ENCODE data around the gene SURF4. TPM values are rescaled to one million over a fixed set of nuclear protein-coding genes. Genes with fewer than 3 reads are reported as not detected.
"Not testable (repeated sequence)": the region's sequence is repeated elsewhere in the genome, so short reads cannot be mapped to it uniquely, and the experiment has no call there.

Gene SURF4
- total RNA-seq, 4 donors from 2014 or later: 89.4 to 205 (median 147) TPM

- Histone ChIP-seq H3K27ac (peak overlapping the region in 1 of 4 donors; percentile 31), H3K27me3 (no peaks in the 10 kb centered on the region), H3K9me3 (no peaks in the 10 kb centered on the region), H3K4me3 (no peak overlapping the region), H3K36me3 (peaks cover 0 to 10% (median 3%) of the 10 kb centered on the region in 4 donors), H3K4me1 (peaks cover 0 to 10% (median 8%) of the 10 kb centered on the region in 4 donors)
- intact Hi-C loops (cut with DNase I; ENCODE audit: low total_unique reads): no loop called here
- in situ Hi-C loops (cut with MboI; ENCODE audit: low pct_ligation_motif_present in 1 of 4, low pct_unique_long_range_greater_than_20kb in 1 of 4, low sequenced_read_pairs in 3 of 4): loop anchor here in 1 of 4 donors (25.0 kb wide), 1 partner anchor 303 kb away; the partner anchor contains the start of gene GTF3C5
- WGBS, 2 donors (ENCODE audit: low coverage in 1 of 2): 84% methylated on average over 3 of the region's 3 CpGs; no CpG with 5 or more reads in 1 of the 2 donors
- DNase-seq: no peak
- TF ChIP-seq POLR2A (IDR thresholded peaks at IDR 0.05) (no peak), POLR2AphosphoS5 (IDR thresholded peaks at IDR 0.05) (no peak), CTCF (IDR thresholded peaks at IDR 0.05) (no peak), EP300 (IDR thresholded peaks at IDR 0.05; ENCODE audit: low read depth) (no peak)
Measured at GRCh38 chr9:133340256-133340655, 35.6 kb downstream of the SURF4 start.

GRCh38 chr9:133339641-133340040 lies 36.2 kb downstream of the SURF4 start:
- WGBS, 2 donors (ENCODE audit: low coverage in 1 of 2): 83 to 100% methylated on average over 1 to 5 of the region's 5 CpGs
- intact Hi-C loops (cut with DNase I; ENCODE audit: low total_unique reads): no loop called here
- TF ChIP-seq POLR2A (IDR thresholded peaks at IDR 0.05): no peak
- no peak for TF ChIP-seq POLR2AphosphoS5 (IDR thresholded peaks at IDR 0.05)
- TF ChIP-seq EP300 (IDR thresholded peaks at IDR 0.05; ENCODE audit: low read depth): no peak
- no peak for TF ChIP-seq CTCF (IDR thresholded peaks at IDR 0.05)
- Histone ChIP-seq H3K4me1 (peaks cover 0 to 16% (median 14%) of the 10 kb centered on the region in 4 donors), H3K36me3 (peaks cover 0 to 10% (median 3%) of the 10 kb centered on the region in 4 donors), H3K27me3 (no peaks in the 10 kb centered on the region), H3K9me3 (no peaks in the 10 kb centered on the region), H3K27ac (peak overlapping the region in 2 of 4 donors; percentile 5 to 11), H3K4me3 (no peak overlapping the region)
- in situ Hi-C loops (cut with MboI; ENCODE audit: low pct_ligation_motif_present in 1 of 4, low pct_unique_long_range_greater_than_20kb in 1 of 4, low sequenced_read_pairs in 3 of 4): loop anchor here in 1 of 4 donors (25.0 kb wide), 1 partner anchor 302 kb away; the partner anchor contains the start of gene GTF3C5
- no peak for DNase-seq

GRCh38 chr9:133335924-133336811 lies 39.7 kb downstream of the SURF4 start, which contains the start of gene SURF6:
TSS of gene SURF6 (minus strand) at chr9:133336188. CDS start at chr9:133336132, 56 bp downstream.
- Histone ChIP-seq H3K9me3 (no peaks in the 10 kb centered on the region), H3K36me3 (peaks cover 0 to 29% (median 14%) of the 10 kb centered on the region in 4 donors), H3K4me3 (peak within 1 kb of the TSS; percentile 74 to 96 (median 92)), H3K27ac (peak within 1 kb of the TSS; percentile 83 to 91 (median 89)), H3K4me1 (peaks cover 11 to 34% (median 30%) of the 10 kb centered on the region in 4 donors), H3K27me3 (no peaks in the 10 kb centered on the region)
- intact Hi-C loops (cut with DNase I; ENCODE audit: low total_unique reads): no loop called here
- WGBS, 2 donors (ENCODE audit: low coverage in 1 of 2): 0 to 11% methylated on average over 3 to 46 of the region's 70 CpGs
- in situ Hi-C loops (cut with MboI; ENCODE audit: low pct_ligation_motif_present in 1 of 4, low pct_unique_long_range_greater_than_20kb in 1 of 4, low sequenced_read_pairs in 3 of 4): loop anchor here in 1 of 4 donors (25.0 kb wide), 1 partner anchor 299 kb away; the partner anchor contains the start of gene GTF3C5
- peak; percentile 95 for DNase-seq
- TF ChIP-seq POLR2A (IDR thresholded peaks at IDR 0.05) (peak; percentile 81), POLR2AphosphoS5 (IDR thresholded peaks at IDR 0.05) (peak; percentile 87 to 93 (median 89)), CTCF (IDR thresholded peaks at IDR 0.05) (peak in 2 of 5 experiments; percentile 1 to 10), EP300 (IDR thresholded peaks at IDR 0.05; ENCODE audit: low read depth) (no peak)

GRCh38 chr9:133334888-133335287 lies 41.0 kb downstream of the SURF4 start:
- intact Hi-C loops (cut with DNase I; ENCODE audit: low total_unique reads); H3K27me3 ChIP-seq; H3K9me3 ChIP-seq; DNase-seq: not testable (repeated sequence)
- H3K4me1 ChIP-seq: peaks cover 11 to 34% (median 30%) of the 10 kb centered on the region in 4 donors
- H3K27ac ChIP-seq: peak overlapping the region; percentile 83 to 91 (median 89)
- H3K36me3 ChIP-seq: peaks cover 0 to 38% (median 19%) of the 10 kb centered on the region in 4 donors
- in situ Hi-C loops (cut with MboI; ENCODE audit: low pct_ligation_motif_present in 1 of 4, low pct_unique_long_range_greater_than_20kb in 1 of 4, low sequenced_read_pairs in 3 of 4): loop anchor here in 1 of 4 donors (25.0 kb wide), 1 partner anchor 298 kb away; the partner anchor contains the start of gene GTF3C5
- peak overlapping the region in 3 of 4 donors; percentile 74 to 96 (median 94) for H3K4me3 ChIP-seq
- WGBS, 2 donors (ENCODE audit: low coverage in 1 of 2): 36 to 68% methylated on average over 6 to 11 of the region's 11 CpGs

Data from transverse colon (tissue), 4 donors.